SK-MEL-5 (cell line): Measurements from ENCODE around the gene LRTM2. TPM values are rescaled to one million over a fixed set of nuclear protein-coding genes. Genes with fewer than 3 reads are reported as not detected.

ENCODE experiments used
- DNase-seq: peaks from one replicate; pipeline ENCODE4 v3.0.0-alpha.2; 2016; ENCODE audit warnings: low read depth, low spot score
- in situ Hi-C: cut with HindIII; loops from 2 replicates; pipeline ENCODE4 v1.10.0; 2016; ENCODE audit warnings: low sequenced_read_pairs, high pct_unique_total_duplicates, low pct_unique_long_range_greater_than_20kb
- total RNA-seq: library from RNA; depleted of rRNA; stranded (reverse); fragments of >200 nt; shearing (Covaris generic); gene quantifications from 2 replicates; pipeline ENCODE4 v1.2.3, GENCODE V29; 2014; rRNA removed

LRTM2 gene
- total RNA-seq, 1 experiment from 2014 or later, result not detected

DNA sequence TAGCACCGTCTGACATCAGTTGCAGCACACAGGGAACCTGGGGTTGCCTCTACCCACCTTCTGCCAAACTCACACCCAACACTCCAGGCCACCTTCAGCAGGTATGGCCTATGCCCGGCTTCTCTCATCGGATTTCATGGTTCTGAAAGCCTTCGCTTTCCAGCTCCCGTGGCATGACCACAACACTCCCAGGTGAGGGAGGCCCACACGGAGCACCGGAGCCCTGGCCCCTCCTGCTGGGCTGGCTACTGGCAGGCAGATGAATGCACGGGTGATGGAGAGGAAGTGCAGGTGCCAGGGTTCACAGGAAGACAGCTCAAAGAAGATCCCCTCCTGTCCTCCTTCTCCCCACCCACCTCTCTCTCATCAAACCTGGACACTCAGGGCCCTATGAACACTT is 60.9 kb downstream of the LRTM2 start:
- in situ Hi-C loops, result no loop called here
- DNase-seq, result no peak

GRCh38 chr12:1881936-1882335 is 61.6 kb downstream of the LRTM2 start:
- DNase-seq, result no peak
- in situ Hi-C loops, result no loop called here

DNA sequence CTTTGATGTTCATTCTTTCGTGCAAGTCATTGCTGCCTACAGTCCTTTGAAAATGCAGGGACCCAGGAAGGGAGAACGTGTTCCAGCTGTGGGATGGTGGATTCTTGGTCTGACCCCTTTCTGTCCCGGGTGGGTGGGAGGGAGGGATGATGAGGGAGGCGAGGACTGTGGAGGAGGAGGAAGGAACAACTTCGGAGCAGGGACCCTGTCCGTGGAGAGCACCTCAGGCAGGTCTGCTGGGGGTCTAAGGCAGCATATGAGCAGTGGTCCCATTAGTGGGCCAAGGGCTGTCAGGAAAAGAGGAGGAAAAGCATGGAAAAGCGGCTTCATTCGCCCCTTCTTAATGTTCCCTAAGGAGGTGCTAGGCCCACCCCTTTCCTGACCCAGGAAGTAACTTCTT is 62.0 kb downstream of the LRTM2 start:
- in situ Hi-C loops, result no loop called here
- DNase-seq, result no peak

GRCh38 chr12:1882850-1883470 is 62.6 kb downstream of the LRTM2 start:
- DNase-seq, result no peak
- in situ Hi-C loops, result no loop called here

- in situ Hi-C loops, result no loop called here
- no peak for DNase-seq
Measured at GRCh38 chr12:1883513-1883912, 63.1 kb downstream of the LRTM2 start.

GRCh38 chr12:1884651-1885050 is 64.3 kb downstream of the LRTM2 start:
- in situ Hi-C loops, result no loop called here
- no peak for DNase-seq

DNA sequence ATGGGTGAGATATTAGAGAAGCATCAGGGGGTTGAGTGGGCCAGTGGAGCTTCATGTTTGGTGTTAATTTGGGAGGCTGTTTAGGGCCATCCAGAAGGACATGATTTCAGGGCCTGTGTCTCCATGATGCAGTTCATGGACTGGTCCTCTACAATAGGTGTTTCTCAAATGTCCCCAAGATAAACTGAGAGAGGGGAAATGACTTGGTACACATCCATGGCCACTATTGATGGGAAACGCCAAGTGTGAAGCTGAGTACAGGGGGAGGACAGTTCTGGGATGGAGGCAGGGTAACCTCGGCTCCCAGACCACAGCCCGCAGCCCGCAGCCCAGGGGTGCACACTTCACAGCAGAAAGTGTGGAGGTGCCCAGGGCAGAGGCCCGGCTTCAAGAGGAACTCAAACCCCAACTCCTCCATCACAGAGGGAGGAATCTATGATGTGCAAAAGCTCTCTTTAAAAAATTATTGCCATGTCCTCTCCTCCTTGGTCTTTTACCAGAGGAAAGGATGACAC is 64.8 kb downstream of the LRTM2 start:
- in situ Hi-C loops, result no loop called here
- DNase-seq, result no peak

DNA sequence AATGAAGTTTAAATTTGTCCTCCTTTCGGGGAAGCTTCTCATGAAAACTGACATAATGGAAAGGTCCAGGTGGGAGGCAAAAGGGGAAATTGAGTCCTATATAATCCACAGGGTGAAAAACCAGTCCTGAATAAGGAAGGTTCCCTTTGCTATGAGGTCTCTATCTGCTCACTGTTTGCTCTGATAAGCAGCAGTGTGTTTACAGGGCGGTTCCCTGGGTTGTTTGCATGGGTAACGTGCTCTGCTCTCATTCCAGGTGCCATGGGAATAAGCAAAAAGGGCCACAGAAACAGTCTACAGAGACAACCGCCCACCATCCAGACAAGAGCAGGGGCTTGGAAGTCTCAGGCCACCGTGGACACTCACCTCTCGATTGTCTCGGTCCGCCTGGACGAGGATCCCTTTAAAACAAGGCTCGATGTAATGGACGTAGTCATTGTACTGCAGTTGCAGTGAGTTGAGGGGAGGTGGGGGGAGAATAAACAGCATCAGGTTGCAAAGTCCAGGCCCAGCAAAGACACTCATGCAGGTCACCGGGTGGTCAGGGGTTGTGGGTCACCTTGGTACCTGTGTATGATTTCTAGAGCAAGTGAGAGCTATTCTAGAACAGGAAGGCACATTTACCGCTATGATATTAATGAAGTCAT is 65.4 kb downstream of the LRTM2 start:
- in situ Hi-C loops, result no loop called here
- DNase-seq, result no peak

Other genes starting within 250 kb of the LRTM2 start
- gene FBXL14, start 226.0 kb upstream of the LRTM2 start, total RNA-seq, result 15.3 and 16.0 TPM in 2 replicates
- 0.53 and 0.69 TPM in 2 replicates for gene WNT5B, start 191.3 kb upstream of the LRTM2 start, total RNA-seq
- 61.3 and 64.5 TPM in 2 replicates for gene ADIPOR2, start 129.5 kb upstream of the LRTM2 start, total RNA-seq
- gene CACNA2D4, start 98.1 kb downstream of the LRTM2 start, total RNA-seq, result not detected in 2 replicates
- gene DCP1B, start 183.9 kb downstream of the LRTM2 start, total RNA-seq, result 10.9 and 12.1 TPM in 2 replicates
- under 0.01 and 0.05 TPM in 2 replicates for gene CACNA1C, start 232.4 kb downstream of the LRTM2 start, total RNA-seq